Fibroblast of the aortic adventitia (primary cell): ENCODE measurements around the gene EIF3I. TPM values are rescaled to one million over a fixed set of nuclear protein-coding genes. Genes with fewer than 3 reads are reported as not detected.

Experiments used
- DNase-seq: peaks from one replicate; pipeline ENCODE4 v3.0.0-alpha.2; 2010; ENCODE audit warnings: low read depth
- H3K4me3 ChIP-seq: 2 replicates; pipeline ENCODE4 v1.5.1; 2011; ENCODE audit warnings: low read depth, mild to moderate bottlenecking, control low read depth, low read length, moderate library complexity
- small RNA-seq: library from RNA; depleted of rRNA; stranded (forward); fragments of <200 nt; gene quantifications from one replicate; pipeline ENCODE3, GENCODE V24; 2012
- total RNA-seq: library from RNA; depleted of rRNA; stranded (reverse); fragments of >200 nt; gene quantifications from 2 replicates; pipeline ENCODE4 v1.2.3, GENCODE V29; 2012; ENCODE audit warnings: low replicate concordance
- TF ChIP-seq, protein P1 (sequence below): IDR thresholded peaks from 2 replicates; pipeline ENCODE4 v1.5.1; 2011; ENCODE audit warnings: mild to moderate bottlenecking, low read length, control low read depth, inconsistent platforms; ENCODE audit not compliant: insufficient read depth

Gene EIF3I
- total RNA-seq, 1 donor, result 284 TPM

DNA sequence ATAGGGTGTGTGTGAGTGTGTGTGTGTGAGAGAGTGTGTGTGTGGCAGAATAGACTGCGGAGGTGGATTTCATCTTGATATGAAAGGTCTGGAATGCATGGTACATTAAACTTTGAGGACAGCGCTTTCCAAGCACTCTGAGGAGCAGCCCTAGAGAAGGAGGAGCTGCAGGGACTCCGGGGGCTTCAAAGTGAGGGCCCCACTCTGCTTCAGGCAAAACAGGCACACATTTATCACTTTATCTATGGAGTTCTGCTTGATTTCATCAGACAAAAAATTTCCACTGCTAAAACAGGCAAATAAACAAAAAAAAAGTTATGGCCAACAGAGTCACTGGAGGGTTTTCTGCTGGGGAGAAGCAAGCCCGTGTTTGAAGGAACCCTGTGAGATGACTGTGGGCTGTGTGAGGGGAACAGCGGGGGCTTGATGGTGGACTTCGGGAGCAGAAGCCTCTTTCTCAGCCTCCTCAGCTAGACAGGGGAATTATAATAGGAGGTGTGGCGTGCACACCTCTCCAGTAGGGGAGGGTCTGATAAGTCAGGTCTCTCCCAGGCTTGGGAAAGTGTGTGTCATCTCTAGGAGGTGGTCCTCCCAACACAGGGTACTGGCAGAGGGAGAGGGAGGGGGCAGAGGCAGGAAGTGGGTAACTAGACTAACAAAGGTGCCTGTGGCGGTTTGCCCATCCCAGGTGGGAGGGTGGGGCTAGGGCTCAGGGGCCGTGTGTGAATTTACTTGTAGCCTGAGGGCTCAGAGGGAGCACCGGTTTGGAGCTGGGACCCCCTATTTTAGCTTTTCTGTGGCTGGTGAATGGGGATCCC lies 51.4 kb downstream of the EIF3I start:
- TF ChIP-seq, protein P1, sequence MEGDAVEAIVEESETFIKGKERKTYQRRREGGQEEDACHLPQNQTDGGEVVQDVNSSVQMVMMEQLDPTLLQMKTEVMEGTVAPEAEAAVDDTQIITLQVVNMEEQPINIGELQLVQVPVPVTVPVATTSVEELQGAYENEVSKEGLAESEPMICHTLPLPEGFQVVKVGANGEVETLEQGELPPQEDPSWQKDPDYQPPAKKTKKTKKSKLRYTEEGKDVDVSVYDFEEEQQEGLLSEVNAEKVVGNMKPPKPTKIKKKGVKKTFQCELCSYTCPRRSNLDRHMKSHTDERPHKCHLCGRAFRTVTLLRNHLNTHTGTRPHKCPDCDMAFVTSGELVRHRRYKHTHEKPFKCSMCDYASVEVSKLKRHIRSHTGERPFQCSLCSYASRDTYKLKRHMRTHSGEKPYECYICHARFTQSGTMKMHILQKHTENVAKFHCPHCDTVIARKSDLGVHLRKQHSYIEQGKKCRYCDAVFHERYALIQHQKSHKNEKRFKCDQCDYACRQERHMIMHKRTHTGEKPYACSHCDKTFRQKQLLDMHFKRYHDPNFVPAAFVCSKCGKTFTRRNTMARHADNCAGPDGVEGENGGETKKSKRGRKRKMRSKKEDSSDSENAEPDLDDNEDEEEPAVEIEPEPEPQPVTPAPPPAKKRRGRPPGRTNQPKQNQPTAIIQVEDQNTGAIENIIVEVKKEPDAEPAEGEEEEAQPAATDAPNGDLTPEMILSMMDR, result no peak
- peak; percentile 16 for DNase-seq
- H3K4me3 ChIP-seq, result no peak overlapping the region

DNA sequence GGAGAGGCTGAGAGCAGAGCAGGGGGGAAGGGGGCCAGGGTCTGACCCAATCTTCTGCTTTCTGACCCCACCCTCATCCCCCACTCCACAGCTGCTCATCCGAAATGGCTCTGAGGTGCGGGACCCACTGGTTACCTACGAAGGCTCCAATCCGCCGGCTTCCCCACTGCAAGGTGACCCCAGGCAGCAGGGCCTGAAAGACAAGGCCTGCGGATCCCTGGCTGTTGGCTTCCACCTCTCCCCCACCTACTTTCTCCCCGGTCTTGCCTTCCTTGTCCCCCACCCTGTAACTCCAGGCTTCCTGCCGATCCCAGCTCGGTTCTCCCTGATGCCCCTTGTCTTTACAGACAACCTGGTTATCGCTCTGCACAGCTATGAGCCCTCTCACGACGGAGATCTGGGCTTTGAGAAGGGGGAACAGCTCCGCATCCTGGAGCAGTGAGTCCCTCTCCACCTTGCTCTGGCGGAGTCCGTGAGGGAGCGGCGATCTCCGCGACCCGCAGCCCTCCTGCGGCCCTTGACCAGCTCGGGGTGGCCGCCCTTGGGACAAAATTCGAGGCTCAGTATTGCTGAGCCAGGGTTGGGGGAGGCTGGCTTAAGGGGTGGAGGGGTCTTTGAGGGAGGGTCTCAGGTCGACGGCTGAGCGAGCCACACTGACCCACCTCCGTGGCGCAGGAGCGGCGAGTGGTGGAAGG lies 52.6 kb downstream of the EIF3I start:
- TF ChIP-seq, protein P1, result no peak
- DNase-seq, result no peak
- H3K4me3 ChIP-seq, result no peak overlapping the region

DNA sequence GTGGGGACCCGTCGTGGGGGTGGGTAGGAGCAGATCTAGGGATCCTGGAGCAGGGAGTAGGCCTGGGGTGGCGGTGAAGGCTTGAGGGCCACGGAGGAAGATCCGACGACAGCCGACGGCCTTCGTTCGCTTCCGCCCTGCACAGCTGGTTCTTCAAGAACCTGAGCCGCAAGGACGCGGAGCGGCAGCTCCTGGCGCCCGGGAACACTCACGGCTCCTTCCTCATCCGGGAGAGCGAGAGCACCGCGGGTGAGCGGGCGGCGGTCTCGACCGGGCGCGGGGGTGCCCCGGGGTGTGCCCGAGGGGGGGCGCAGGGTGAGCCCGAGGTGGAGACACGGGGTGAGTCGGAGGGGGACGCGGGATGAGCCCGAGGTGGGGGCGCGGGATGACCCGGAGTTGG lies 53.2 kb downstream of the EIF3I start:
- DNase-seq, result no peak
- TF ChIP-seq, protein P1, result no peak
- no peak overlapping the region for H3K4me3 ChIP-seq

DNA sequence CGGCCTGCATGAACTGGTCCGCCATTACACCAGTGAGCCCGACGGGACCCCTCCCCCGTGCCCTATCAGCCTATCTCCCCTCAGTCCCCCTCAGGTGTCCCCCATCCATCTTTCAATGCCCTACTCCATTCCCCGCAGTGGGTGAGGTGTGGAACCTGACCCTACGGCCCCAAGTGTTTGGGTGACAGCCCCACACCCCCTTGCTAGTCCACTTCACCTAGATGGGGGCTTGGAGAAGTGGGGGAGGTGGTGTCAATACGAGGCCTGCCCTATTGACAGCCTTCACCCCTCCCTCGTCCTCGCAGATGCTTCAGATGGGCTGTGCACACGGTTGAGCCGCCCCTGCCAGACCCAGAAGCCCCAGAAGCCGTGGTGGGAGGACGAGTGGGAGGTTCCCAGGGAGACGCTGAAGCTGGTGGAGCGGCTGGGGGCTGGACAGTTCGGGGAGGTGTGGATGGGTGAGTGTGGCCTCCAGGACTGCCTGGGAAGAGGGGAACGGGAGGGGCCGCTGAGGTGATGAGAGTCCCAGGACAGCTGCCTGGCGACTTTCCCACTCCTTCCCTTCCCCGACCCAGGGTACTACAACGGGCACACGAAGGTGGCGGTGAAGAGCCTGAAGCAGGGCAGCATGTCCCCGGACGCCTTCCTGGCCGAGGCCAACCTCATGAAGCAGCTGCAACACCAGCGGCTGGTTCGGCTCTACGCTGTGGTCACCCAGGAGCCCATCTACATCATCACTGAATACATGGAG lies 54.0 kb downstream of the EIF3I start:
- H3K4me3 ChIP-seq, result no peak overlapping the region
- TF ChIP-seq, protein P1, result no peak
- DNase-seq, result no peak

Small RNA genes lying within 50 kb of the gene (small RNA-seq; reads per million reads assigned to genes)
- not detected for gene RF00017

Other genes with a start within 250 kb of the EIF3I start
- 43.1 and 53.8 TPM in 2 replicates for gene KHDRBS1, start 208.5 kb upstream of the EIF3I start, total RNA-seq
- gene TMEM39B, start 149.5 kb upstream of the EIF3I start, total RNA-seq, result 3.3 and 9.0 TPM in 2 replicates
- gene KPNA6, start 114.4 kb upstream of the EIF3I start, total RNA-seq, result 42.4 and 56.2 TPM in 2 replicates
- 39.7 and 98.0 TPM in 2 replicates for gene TXLNA, start 42.7 kb upstream of the EIF3I start, total RNA-seq
- gene CCDC28B, start 21.8 kb upstream of the EIF3I start, total RNA-seq, result 6.0 and 16.1 TPM in 2 replicates
- 0.41 and 2.3 TPM in 2 replicates for gene IQCC, start 16.7 kb upstream of the EIF3I start, total RNA-seq
- gene DCDC2B, start 13.3 kb upstream of the EIF3I start, total RNA-seq, result not detected in 2 replicates
- gene TMEM234, start 54 bp upstream of the EIF3I start, total RNA-seq, result 18.3 and 21.0 TPM in 2 replicates
- 1.4 and 2.1 TPM in 2 replicates for gene FAM167B, start 24.8 kb downstream of the EIF3I start, total RNA-seq
- gene LCK, start 28.9 kb downstream of the EIF3I start, total RNA-seq, result not detected in 2 replicates
- 42.9 and 95.8 TPM in 2 replicates for gene HDAC1, start 69.7 kb downstream of the EIF3I start, total RNA-seq
- gene MARCKSL1, start 113.8 kb downstream of the EIF3I start, total RNA-seq, result 14.4 and 106 TPM in 2 replicates
- 1.6 and 1.7 TPM in 2 replicates for gene FAM229A, start 140.1 kb downstream of the EIF3I start, total RNA-seq
- gene TSSK3, start 140.1 kb downstream of the EIF3I start, total RNA-seq, result 1.2 and 2.3 TPM in 2 replicates
- gene BSDC1, start 172.0 kb downstream of the EIF3I start, total RNA-seq, result 47.6 and 52.3 TPM in 2 replicates
- gene ZBTB8B, start 242.7 kb downstream of the EIF3I start, total RNA-seq, result under 0.01 TPM in 1 of 2 replicates, not detected in the other